Parathyroid adenoma (tissue), 2 donors: ENCODE data around the gene KRTAP5-6.

Source experiments
- H2AFZ ChIP-seq: fragments of 300-600 bp; sonication (generic); one replicate; pipeline ENCODE4 v1.7.0; 2017; ENCODE audit warnings: antibody characterized with exemption, mild to moderate bottlenecking
- H3K27ac ChIP-seq: fragments of 300-600 bp; sonication (generic); one replicate; pipeline ENCODE4 v1.7.0; 2017
- H3K27me3 ChIP-seq: fragments of 300-600 bp; sonication (generic); one replicate; pipeline ENCODE4 v1.7.0; 2017; ENCODE audit warnings: low read length; ENCODE audit not compliant: control insufficient read depth, insufficient read depth
- H3K36me3 ChIP-seq: fragments of 300-600 bp; sonication (generic); one replicate; pipeline ENCODE4 v1.7.0; 2017; ENCODE audit warnings: low read length; ENCODE audit not compliant: control insufficient read depth, insufficient read depth
- H3K4me1 ChIP-seq: fragments of 300-600 bp; sonication (generic); one replicate; pipeline ENCODE4 v1.7.0; 2017; ENCODE audit warnings: control low read depth
- H3K4me2 ChIP-seq: fragments of 300-600 bp; sonication (generic); one replicate; pipeline ENCODE4 v1.7.0; 2017; ENCODE audit warnings: low read length
- H3K4me3 ChIP-seq: fragments of 300-600 bp; sonication (generic); one replicate; pipeline ENCODE4 v1.7.0; 2017; ENCODE audit warnings: low read depth, low read length
- H3K79me2 ChIP-seq: fragments of 300-600 bp; sonication (generic); one replicate; pipeline ENCODE4 v1.7.0; 2017; ENCODE audit warnings: control low read depth
- H3K9ac ChIP-seq: fragments of 300-600 bp; sonication (generic); one replicate; pipeline ENCODE4 v1.7.0; 2017; ENCODE audit warnings: mild to moderate bottlenecking
- H3K9me3 ChIP-seq: fragments of 300-600 bp; sonication (generic); one replicate; pipeline ENCODE4 v1.7.0; 2017; ENCODE audit warnings: low read length; ENCODE audit not compliant: control insufficient read depth
- CTCF ChIP-seq: fragments of 300-600 bp; sonication (generic); IDR thresholded peaks from one replicate; pipeline ENCODE4 v1.7.0; 2017; ENCODE audit warnings: antibody characterized with exemption, mild to moderate bottlenecking
- donor health status: primary hyperparathyroidism.

The KRTAP5-6 gene

GRCh38 chr11:1744137-1744886, 47.3 kb downstream of the KRTAP5-6 start:
- H3K4me2 ChIP-seq, result no peak overlapping the region
- no peak overlapping the region for H3K9ac ChIP-seq
- H3K4me3 ChIP-seq, result no peak overlapping the region
- H3K27ac ChIP-seq, result no peak overlapping the region
- H3K36me3 ChIP-seq, result no peaks in the 10 kb centered on the region
- H3K9me3 ChIP-seq, result no peaks in the 10 kb centered on the region
- peaks cover 2% of the 10 kb centered on the region for H3K4me1 ChIP-seq
- no peaks in the 10 kb centered on the region for H3K79me2 ChIP-seq
- H3K27me3 ChIP-seq, result no peaks in the 10 kb centered on the region
- H2AFZ ChIP-seq, result no peak overlapping the region
- no peak for TF ChIP-seq CTCF

GRCh38 chr11:1744891-1745700, 48.1 kb downstream of the KRTAP5-6 start:
- no peaks in the 10 kb centered on the region for H3K27me3 ChIP-seq
- no peak overlapping the region for H3K4me2 ChIP-seq
- no peak overlapping the region for H3K4me3 ChIP-seq
- no peak overlapping the region for H3K27ac ChIP-seq
- H2AFZ ChIP-seq, result no peak overlapping the region
- H3K9me3 ChIP-seq, result no peaks in the 10 kb centered on the region
- H3K36me3 ChIP-seq, result no peaks in the 10 kb centered on the region
- H3K9ac ChIP-seq, result no peak overlapping the region
- peaks cover 2% of the 10 kb centered on the region for H3K4me1 ChIP-seq
- H3K79me2 ChIP-seq, result no peaks in the 10 kb centered on the region
- no peak for TF ChIP-seq CTCF

GRCh38 chr11:1745701-1746320, 48.8 kb downstream of the KRTAP5-6 start:
- H3K4me1 ChIP-seq, result peaks cover 2% of the 10 kb centered on the region
- TF ChIP-seq CTCF, result no peak
- no peaks in the 10 kb centered on the region for H3K36me3 ChIP-seq
- no peak overlapping the region for H3K9ac ChIP-seq
- H3K9me3 ChIP-seq, result no peaks in the 10 kb centered on the region
- no peak overlapping the region for H3K4me2 ChIP-seq
- no peak overlapping the region for H3K4me3 ChIP-seq
- H3K79me2 ChIP-seq, result no peaks in the 10 kb centered on the region
- H3K27ac ChIP-seq, result no peak overlapping the region
- H2AFZ ChIP-seq, result no peak overlapping the region
- H3K27me3 ChIP-seq, result no peaks in the 10 kb centered on the region

GRCh38 chr11:1746511-1746931, 49.5 kb downstream of the KRTAP5-6 start:
- H3K4me1 ChIP-seq, result peaks cover 2% of the 10 kb centered on the region
- TF ChIP-seq CTCF, result no peak
- H3K36me3 ChIP-seq, result no peaks in the 10 kb centered on the region
- no peaks in the 10 kb centered on the region for H3K27me3 ChIP-seq
- no peaks in the 10 kb centered on the region for H3K79me2 ChIP-seq
- H3K27ac ChIP-seq, result no peak overlapping the region
- no peak overlapping the region for H2AFZ ChIP-seq
- H3K4me3 ChIP-seq, result no peak overlapping the region
- H3K9me3 ChIP-seq, result no peaks in the 10 kb centered on the region
- H3K4me2 ChIP-seq, result no peak overlapping the region
- no peak overlapping the region for H3K9ac ChIP-seq
